AG09309 (cell line): ENCODE data around the gene BCAR1.

ENCODE experiments used
- DNase-seq: peaks from one replicate; pipeline ENCODE4 v3.0.0-alpha.2; 2010; ENCODE audit warnings: low read depth
- H3K4me3 ChIP-seq: 2 replicates; pipeline ENCODE4 v1.5.1; 2011; ENCODE audit warnings: mild to moderate bottlenecking, low read depth, low read length, moderate library complexity; ENCODE audit not compliant: control insufficient read depth
- CTCF ChIP-seq: IDR thresholded peaks from 2 replicates; pipeline ENCODE4 v1.5.1; 2011; ENCODE audit warnings: mild to moderate bottlenecking, low read depth, low read length, inconsistent platforms; ENCODE audit not compliant: insufficient read depth, control insufficient read depth; ENCODE audit errors: missing control alignments

The BCAR1 gene

GRCh38 chr16:75260851-75261589 lies 9.6 kb upstream of the BCAR1 start:
- H3K4me3 ChIP-seq: no peak overlapping the region
- DNase-seq: no peak
- no peak for TF ChIP-seq CTCF

- no peak for TF ChIP-seq CTCF
- DNase-seq: no peak
- H3K4me3 ChIP-seq: no peak overlapping the region
These were observed 7.3 kb upstream of the BCAR1 start for GRCh38 chr16:75258807-75259141.

GRCh38 chr16:75257886-75258806 lies 6.7 kb upstream of the BCAR1 start:
- DNase-seq: no peak
- H3K4me3 ChIP-seq: no peak overlapping the region
- TF ChIP-seq CTCF: no peak

- H3K4me3 ChIP-seq: no peak overlapping the region
- no peak for DNase-seq
- no peak for TF ChIP-seq CTCF
These were observed 5.4 kb upstream of the BCAR1 start for GRCh38 chr16:75256696-75257343.

GRCh38 chr16:75256059-75256571 lies 4.7 kb upstream of the BCAR1 start:
- no peak overlapping the region for H3K4me3 ChIP-seq
- no peak for TF ChIP-seq CTCF
- no peak for DNase-seq

GRCh38 chr16:75254359-75254837 lies 3.0 kb upstream of the BCAR1 start:
- no peak overlapping the region for H3K4me3 ChIP-seq
- TF ChIP-seq CTCF: no peak

More at GRCh38 chr16:75254359-75254837, 3.0 kb upstream of the BCAR1 start:
- DNase-seq: peak; percentile 61
